Astrocyte (in vitro differentiated cells and primary cell): ENCODE measurements around the gene AKAP13. TPM values are rescaled to one million over a fixed set of nuclear protein-coding genes. Genes with fewer than 3 reads are reported as not detected.

ENCODE experiments used
- DNase-seq: peaks from one replicate; pipeline ENCODE4 v3.0.0-alpha.2; 2010; ENCODE audit warnings: low read depth
- FAIRE-seq: peaks from 2 replicates; lab custom pipeline; 2011; peaks lifted over from hg19 to GRCh38; lab: Jason Lieb, UNC
- H2AFZ ChIP-seq: 2 replicates; pipeline ENCODE4 v1.6.0; 2012; ENCODE audit warnings: low read depth, low read length, inconsistent platforms
- H3K27ac ChIP-seq: 2 replicates; pipeline ENCODE4 v1.5.1; 2011; ENCODE audit warnings: low read depth, low read length, inconsistent platforms
- H3K27me3 ChIP-seq: 2 replicates; pipeline ENCODE4 v1.6.0; 2011; ENCODE audit warnings: low read length, inconsistent platforms; ENCODE audit not compliant: insufficient read depth
- H3K36me3 ChIP-seq: 2 replicates; pipeline ENCODE4 v1.5.1; 2011; ENCODE audit warnings: low read length, inconsistent platforms; ENCODE audit not compliant: insufficient read depth
- H3K4me1 ChIP-seq: 2 replicates; pipeline ENCODE4 v1.5.1; 2011; ENCODE audit warnings: low read length, inconsistent platforms; ENCODE audit not compliant: insufficient read depth
- H3K4me2 ChIP-seq: 2 replicates; pipeline ENCODE4 v1.6.0; 2012; ENCODE audit warnings: low read length, inconsistent platforms
- H3K4me3 ChIP-seq: 2 replicates; pipeline ENCODE4 v1.5.1; 2011; ENCODE audit warnings: low read depth, mild to moderate bottlenecking, low read length, inconsistent platforms; ENCODE audit not compliant: insufficient read depth
- H3K79me2 ChIP-seq: 2 replicates; pipeline ENCODE4 v1.6.0; 2012; ENCODE audit warnings: mild to moderate bottlenecking, low read length, inconsistent platforms; ENCODE audit not compliant: insufficient read depth
- H3K9ac ChIP-seq: 2 replicates; pipeline ENCODE4 v1.6.0; 2012; ENCODE audit warnings: mild to moderate bottlenecking, low read length, inconsistent platforms
- H3K9me3 ChIP-seq: 2 replicates; pipeline ENCODE4 v1.5.1; 2012; ENCODE audit warnings: low read depth, mild to moderate bottlenecking, low read length, inconsistent platforms; ENCODE audit not compliant: insufficient read depth
- H4K20me1 ChIP-seq: 2 replicates; pipeline ENCODE4 v1.6.0; 2012; ENCODE audit warnings: low read length, inconsistent platforms; ENCODE audit not compliant: insufficient read depth
- H3K27ac Mint-ChIP-seq: one replicate; pipeline ENCODE4 v1.8.0; 2021; ENCODE audit warnings: mild to moderate bottlenecking, mixed read lengths; ENCODE audit not compliant: unreplicated experiment
- H3K27me3 Mint-ChIP-seq: one replicate; pipeline ENCODE4 v1.8.0; 2021; ENCODE audit warnings: low read depth, mixed read lengths; ENCODE audit not compliant: unreplicated experiment
- H3K36me3 Mint-ChIP-seq: one replicate; pipeline ENCODE4 v1.8.0; 2021; ENCODE audit warnings: low read depth, mixed read lengths; ENCODE audit not compliant: unreplicated experiment
- H3K4me1 Mint-ChIP-seq: one replicate; pipeline ENCODE4 v1.8.0; 2021; ENCODE audit warnings: low read depth, mixed read lengths; ENCODE audit not compliant: unreplicated experiment
- H3K4me3 Mint-ChIP-seq: one replicate; pipeline ENCODE4 v1.8.0; 2021; ENCODE audit warnings: mild to moderate bottlenecking, moderate library complexity, mixed read lengths; ENCODE audit not compliant: unreplicated experiment
- H3K9me3 Mint-ChIP-seq: one replicate; pipeline ENCODE4 v1.8.0; 2021; ENCODE audit warnings: mild to moderate bottlenecking, mixed read lengths; ENCODE audit not compliant: unreplicated experiment
- CTCF ChIP-seq: IDR thresholded peaks from 2 replicates; pipeline ENCODE4 v1.5.1; 2011; ENCODE audit warnings: low read depth, mild to moderate bottlenecking, inconsistent platforms, low read length, moderate library complexity; ENCODE audit not compliant: insufficient read depth
- EZH2 ChIP-seq: IDR thresholded peaks from 2 replicates; pipeline ENCODE4 v1.6.1; 2012; ENCODE audit warnings: mild to moderate bottlenecking, low read length, inconsistent platforms; ENCODE audit not compliant: insufficient read depth
- total RNA-seq: library from RNA; stranded (reverse); gene quantifications from 2 replicates; pipeline ENCODE4 v1.2.1, GENCODE V29; 2021

AKAP13 gene
- total RNA-seq, 1 donor from 2014 or later: 98.2 TPM

- no peak for DNase-seq
- no peak overlapping the region for H3K4me3 Mint-ChIP-seq
- H3K27ac Mint-ChIP-seq: no peak overlapping the region
- H3K9me3 ChIP-seq: no peaks in the 10 kb centered on the region
- H3K27me3 ChIP-seq: no peaks in the 10 kb centered on the region
- H3K9me3 Mint-ChIP-seq: no peaks in the 10 kb centered on the region
- H3K4me3 ChIP-seq: no peak overlapping the region
- H3K27ac ChIP-seq: no peak overlapping the region
- H3K4me1 Mint-ChIP-seq: peaks cover 13% of the 10 kb centered on the region
- peaks cover 35% of the 10 kb centered on the region for H4K20me1 ChIP-seq
- no peak overlapping the region for H3K9ac ChIP-seq
- H3K36me3 Mint-ChIP-seq: peaks cover 34% of the 10 kb centered on the region
- no peak for FAIRE-seq
- no peak for TF ChIP-seq EZH2
- TF ChIP-seq CTCF: no peak
- H3K4me2 ChIP-seq: no peak overlapping the region
- peaks cover 20% of the 10 kb centered on the region for H3K79me2 ChIP-seq
- H2AFZ ChIP-seq: no peak overlapping the region
- peaks cover 7% of the 10 kb centered on the region for H3K4me1 ChIP-seq
- H3K36me3 ChIP-seq: peaks cover 17% of the 10 kb centered on the region
- H3K27me3 Mint-ChIP-seq: no peaks in the 10 kb centered on the region
These were observed 198.7 kb downstream of the AKAP13 start for GRCh38 chr15:85578941-85579701.

GRCh38 chr15:85579957-85580694 is 199.7 kb downstream of the AKAP13 start:
- no peak overlapping the region for H3K4me3 Mint-ChIP-seq
- H3K4me2 ChIP-seq: no peak overlapping the region
- H3K27ac Mint-ChIP-seq: no peak overlapping the region

More at GRCh38 chr15:85579957-85580694, 199.7 kb downstream of the AKAP13 start:
- Mint-ChIP-seq H3K27me3 (no peaks in the 10 kb centered on the region), H3K4me1 (peaks cover 21% of the 10 kb centered on the region), H3K9me3 (no peaks in the 10 kb centered on the region), H3K36me3 (peaks cover 34% of the 10 kb centered on the region)
- no peaks in the 10 kb centered on the region for H3K27me3 ChIP-seq
- no peak for TF ChIP-seq CTCF
- no peak for TF ChIP-seq EZH2
- no peak overlapping the region for H3K27ac ChIP-seq
- no peak overlapping the region for H2AFZ ChIP-seq
- no peaks in the 10 kb centered on the region for H3K9me3 ChIP-seq
- peak; percentile 67 for DNase-seq
- no peak overlapping the region for H3K9ac ChIP-seq
- FAIRE-seq: no peak
- peaks cover 9% of the 10 kb centered on the region for H3K4me1 ChIP-seq
- peaks cover 17% of the 10 kb centered on the region for H3K36me3 ChIP-seq
- H4K20me1 ChIP-seq: peaks cover 38% of the 10 kb centered on the region
- peaks cover 26% of the 10 kb centered on the region for H3K79me2 ChIP-seq
- no peak overlapping the region for H3K4me3 ChIP-seq
